ENCODE results near the gene SCGB3A1. TPM values are rescaled to one million over a fixed set of nuclear protein-coding genes. Genes with fewer than 3 reads are reported as not detected.

The SCGB3A1 gene
- total RNA-seq, 1 donor from 2014 or later = not detected

DNA sequence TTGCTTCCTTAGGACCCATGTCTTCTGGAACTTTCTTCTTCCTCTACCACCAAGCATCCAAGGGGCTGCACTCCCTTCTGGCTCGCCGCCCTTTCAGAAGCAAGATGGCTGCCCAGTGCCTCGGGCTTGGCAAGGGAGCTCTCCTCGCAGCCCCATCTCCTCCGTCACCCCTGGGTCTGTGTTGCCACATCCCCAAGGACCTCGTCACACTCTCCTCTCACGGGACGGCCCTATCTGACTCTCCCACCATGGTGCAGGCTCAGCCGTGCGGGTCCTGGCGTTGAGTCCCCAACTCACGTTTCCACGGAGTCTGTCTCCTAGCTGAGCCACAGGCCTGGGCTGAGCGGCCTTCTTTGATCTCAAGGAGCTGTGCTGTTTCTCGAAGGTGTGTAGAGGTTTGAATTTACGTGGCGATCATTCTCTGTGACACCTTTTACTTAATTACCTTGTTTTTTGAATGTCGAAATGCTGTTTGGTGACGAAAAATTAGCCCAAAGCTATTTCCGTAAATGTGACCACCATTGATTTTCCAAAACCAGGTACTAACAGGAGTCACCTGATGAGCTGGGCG is 15.0 kb upstream of the SCGB3A1 start:
- Histone ChIP-seq H3K9me3 (replicated peaks) (no peaks in the 10 kb centered on the region), H3K4me1 (no peaks in the 10 kb centered on the region), H3K36me3 (no peaks in the 10 kb centered on the region), H3K27me3 (ENCODE audit: low read depth) (peaks cover 21% of the 10 kb centered on the region), H3K27ac (replicated peaks) (no peak overlapping the region), H3K4me3 (no peak overlapping the region)
- intact Hi-C loops (cut with micrococcal nuclease) = no loop called here
- TF ChIP-seq, protein P1, sequence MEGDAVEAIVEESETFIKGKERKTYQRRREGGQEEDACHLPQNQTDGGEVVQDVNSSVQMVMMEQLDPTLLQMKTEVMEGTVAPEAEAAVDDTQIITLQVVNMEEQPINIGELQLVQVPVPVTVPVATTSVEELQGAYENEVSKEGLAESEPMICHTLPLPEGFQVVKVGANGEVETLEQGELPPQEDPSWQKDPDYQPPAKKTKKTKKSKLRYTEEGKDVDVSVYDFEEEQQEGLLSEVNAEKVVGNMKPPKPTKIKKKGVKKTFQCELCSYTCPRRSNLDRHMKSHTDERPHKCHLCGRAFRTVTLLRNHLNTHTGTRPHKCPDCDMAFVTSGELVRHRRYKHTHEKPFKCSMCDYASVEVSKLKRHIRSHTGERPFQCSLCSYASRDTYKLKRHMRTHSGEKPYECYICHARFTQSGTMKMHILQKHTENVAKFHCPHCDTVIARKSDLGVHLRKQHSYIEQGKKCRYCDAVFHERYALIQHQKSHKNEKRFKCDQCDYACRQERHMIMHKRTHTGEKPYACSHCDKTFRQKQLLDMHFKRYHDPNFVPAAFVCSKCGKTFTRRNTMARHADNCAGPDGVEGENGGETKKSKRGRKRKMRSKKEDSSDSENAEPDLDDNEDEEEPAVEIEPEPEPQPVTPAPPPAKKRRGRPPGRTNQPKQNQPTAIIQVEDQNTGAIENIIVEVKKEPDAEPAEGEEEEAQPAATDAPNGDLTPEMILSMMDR (IDR thresholded peaks at IDR 0.05; ENCODE audit: borderline replicate concordance) = no peak
- DNase-seq = no peak

GRCh38 chr5:180605554-180606214 is 14.4 kb upstream of the SCGB3A1 start:
- Histone ChIP-seq H3K27me3 (ENCODE audit: low read depth) (peaks cover 21% of the 10 kb centered on the region), H3K27ac (replicated peaks) (no peak overlapping the region), H3K4me3 (no peak overlapping the region), H3K36me3 (no peaks in the 10 kb centered on the region), H3K9me3 (replicated peaks) (no peaks in the 10 kb centered on the region), H3K4me1 (no peaks in the 10 kb centered on the region)
- DNase-seq = no peak
- intact Hi-C loops (cut with micrococcal nuclease) = no loop called here
- TF ChIP-seq, protein P1 (IDR thresholded peaks at IDR 0.05; ENCODE audit: borderline replicate concordance) = peak; percentile 74

DNA sequence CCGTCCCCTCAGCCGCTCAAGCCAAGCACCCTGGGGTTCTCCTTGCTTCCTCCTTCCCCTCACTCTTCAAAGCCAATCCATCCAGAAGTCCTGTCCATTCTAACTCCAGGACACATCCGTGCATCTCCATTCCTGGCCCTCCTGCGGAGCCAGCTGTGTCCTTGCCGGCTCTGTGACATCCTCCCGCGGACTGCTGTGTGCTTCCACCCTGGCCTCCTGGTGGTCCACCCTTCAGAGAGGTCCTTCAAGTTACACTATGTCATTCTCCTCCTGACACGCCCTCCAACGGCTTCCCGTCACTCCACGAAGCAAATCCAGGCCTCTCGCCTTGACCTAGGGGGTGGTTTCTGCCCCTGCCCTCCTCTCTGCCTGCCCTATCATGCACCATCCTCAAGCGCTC is 13.0 kb upstream of the SCGB3A1 start:
- intact Hi-C loops (cut with micrococcal nuclease) = no loop called here
- TF ChIP-seq, protein P1 (IDR thresholded peaks at IDR 0.05; ENCODE audit: borderline replicate concordance) = no peak
- no peaks in the 10 kb centered on the region for H3K36me3 ChIP-seq
- no peaks in the 10 kb centered on the region for H3K4me1 ChIP-seq
- no peak overlapping the region for H3K27ac ChIP-seq (replicated peaks)
- DNase-seq = no peak
- H3K4me3 ChIP-seq = no peak overlapping the region
- peaks cover 12% of the 10 kb centered on the region for H3K27me3 ChIP-seq (ENCODE audit: low read depth)
- H3K9me3 ChIP-seq (replicated peaks) = no peaks in the 10 kb centered on the region

GRCh38 chr5:180603076-180603594 is 11.8 kb upstream of the SCGB3A1 start:
- no peaks in the 10 kb centered on the region for H3K9me3 ChIP-seq (replicated peaks)
- DNase-seq = no peak
- H3K27me3 ChIP-seq (ENCODE audit: low read depth) = peaks cover 9% of the 10 kb centered on the region
- no peak overlapping the region for H3K27ac ChIP-seq (replicated peaks)
- TF ChIP-seq, protein P1 (IDR thresholded peaks at IDR 0.05; ENCODE audit: borderline replicate concordance) = no peak
- intact Hi-C loops (cut with micrococcal nuclease) = no loop called here
- no peak overlapping the region for H3K4me3 ChIP-seq
- no peaks in the 10 kb centered on the region for H3K36me3 ChIP-seq
- H3K4me1 ChIP-seq = no peaks in the 10 kb centered on the region

- Histone ChIP-seq H3K4me1 (no peaks in the 10 kb centered on the region), H3K27ac (replicated peaks) (no peak overlapping the region), H3K36me3 (no peaks in the 10 kb centered on the region), H3K27me3 (ENCODE audit: low read depth) (peaks cover 11% of the 10 kb centered on the region), H3K9me3 (replicated peaks) (no peaks in the 10 kb centered on the region), H3K4me3 (no peak overlapping the region)
- intact Hi-C loops (cut with micrococcal nuclease) = no loop called here
- DNase-seq = no peak
- TF ChIP-seq, protein P1 (IDR thresholded peaks at IDR 0.05; ENCODE audit: borderline replicate concordance) = no peak
These were observed 11.3 kb upstream of the SCGB3A1 start for GRCh38 chr5:180602481-180603075.

Measured in left ventricle myocardium inferior (tissue), 1 donor.